ENCODE data around the gene BLTP1. TPM values are rescaled to one million over a fixed set of nuclear protein-coding genes. Genes with fewer than 3 reads are reported as not detected.

Gene BLTP1
- total and polyA plus RNA-seq, 2 experiments from 2014 or later, result 12.9 to 62.5 TPM

DNA sequence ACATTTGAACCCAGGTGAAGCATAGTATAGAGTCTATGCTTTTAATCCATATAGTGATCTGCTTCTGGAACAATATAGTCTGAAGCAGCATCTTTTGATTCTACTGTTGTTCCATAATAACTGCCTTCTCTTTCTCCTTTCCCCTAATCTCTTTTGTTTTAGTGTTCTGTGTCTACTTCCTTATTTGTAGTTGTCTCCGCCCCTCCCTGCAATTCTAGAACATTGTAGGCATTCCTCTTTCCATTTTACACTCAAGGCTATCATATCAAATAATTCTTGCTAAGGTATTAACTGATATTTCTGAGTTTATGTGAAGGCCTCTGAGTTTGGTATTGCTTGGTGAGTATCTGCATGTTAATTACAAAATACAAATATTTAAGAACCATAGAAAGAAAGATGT is 11.6 kb downstream of the BLTP1 start (continued):
- TF ChIP-seq, protein P1, sequence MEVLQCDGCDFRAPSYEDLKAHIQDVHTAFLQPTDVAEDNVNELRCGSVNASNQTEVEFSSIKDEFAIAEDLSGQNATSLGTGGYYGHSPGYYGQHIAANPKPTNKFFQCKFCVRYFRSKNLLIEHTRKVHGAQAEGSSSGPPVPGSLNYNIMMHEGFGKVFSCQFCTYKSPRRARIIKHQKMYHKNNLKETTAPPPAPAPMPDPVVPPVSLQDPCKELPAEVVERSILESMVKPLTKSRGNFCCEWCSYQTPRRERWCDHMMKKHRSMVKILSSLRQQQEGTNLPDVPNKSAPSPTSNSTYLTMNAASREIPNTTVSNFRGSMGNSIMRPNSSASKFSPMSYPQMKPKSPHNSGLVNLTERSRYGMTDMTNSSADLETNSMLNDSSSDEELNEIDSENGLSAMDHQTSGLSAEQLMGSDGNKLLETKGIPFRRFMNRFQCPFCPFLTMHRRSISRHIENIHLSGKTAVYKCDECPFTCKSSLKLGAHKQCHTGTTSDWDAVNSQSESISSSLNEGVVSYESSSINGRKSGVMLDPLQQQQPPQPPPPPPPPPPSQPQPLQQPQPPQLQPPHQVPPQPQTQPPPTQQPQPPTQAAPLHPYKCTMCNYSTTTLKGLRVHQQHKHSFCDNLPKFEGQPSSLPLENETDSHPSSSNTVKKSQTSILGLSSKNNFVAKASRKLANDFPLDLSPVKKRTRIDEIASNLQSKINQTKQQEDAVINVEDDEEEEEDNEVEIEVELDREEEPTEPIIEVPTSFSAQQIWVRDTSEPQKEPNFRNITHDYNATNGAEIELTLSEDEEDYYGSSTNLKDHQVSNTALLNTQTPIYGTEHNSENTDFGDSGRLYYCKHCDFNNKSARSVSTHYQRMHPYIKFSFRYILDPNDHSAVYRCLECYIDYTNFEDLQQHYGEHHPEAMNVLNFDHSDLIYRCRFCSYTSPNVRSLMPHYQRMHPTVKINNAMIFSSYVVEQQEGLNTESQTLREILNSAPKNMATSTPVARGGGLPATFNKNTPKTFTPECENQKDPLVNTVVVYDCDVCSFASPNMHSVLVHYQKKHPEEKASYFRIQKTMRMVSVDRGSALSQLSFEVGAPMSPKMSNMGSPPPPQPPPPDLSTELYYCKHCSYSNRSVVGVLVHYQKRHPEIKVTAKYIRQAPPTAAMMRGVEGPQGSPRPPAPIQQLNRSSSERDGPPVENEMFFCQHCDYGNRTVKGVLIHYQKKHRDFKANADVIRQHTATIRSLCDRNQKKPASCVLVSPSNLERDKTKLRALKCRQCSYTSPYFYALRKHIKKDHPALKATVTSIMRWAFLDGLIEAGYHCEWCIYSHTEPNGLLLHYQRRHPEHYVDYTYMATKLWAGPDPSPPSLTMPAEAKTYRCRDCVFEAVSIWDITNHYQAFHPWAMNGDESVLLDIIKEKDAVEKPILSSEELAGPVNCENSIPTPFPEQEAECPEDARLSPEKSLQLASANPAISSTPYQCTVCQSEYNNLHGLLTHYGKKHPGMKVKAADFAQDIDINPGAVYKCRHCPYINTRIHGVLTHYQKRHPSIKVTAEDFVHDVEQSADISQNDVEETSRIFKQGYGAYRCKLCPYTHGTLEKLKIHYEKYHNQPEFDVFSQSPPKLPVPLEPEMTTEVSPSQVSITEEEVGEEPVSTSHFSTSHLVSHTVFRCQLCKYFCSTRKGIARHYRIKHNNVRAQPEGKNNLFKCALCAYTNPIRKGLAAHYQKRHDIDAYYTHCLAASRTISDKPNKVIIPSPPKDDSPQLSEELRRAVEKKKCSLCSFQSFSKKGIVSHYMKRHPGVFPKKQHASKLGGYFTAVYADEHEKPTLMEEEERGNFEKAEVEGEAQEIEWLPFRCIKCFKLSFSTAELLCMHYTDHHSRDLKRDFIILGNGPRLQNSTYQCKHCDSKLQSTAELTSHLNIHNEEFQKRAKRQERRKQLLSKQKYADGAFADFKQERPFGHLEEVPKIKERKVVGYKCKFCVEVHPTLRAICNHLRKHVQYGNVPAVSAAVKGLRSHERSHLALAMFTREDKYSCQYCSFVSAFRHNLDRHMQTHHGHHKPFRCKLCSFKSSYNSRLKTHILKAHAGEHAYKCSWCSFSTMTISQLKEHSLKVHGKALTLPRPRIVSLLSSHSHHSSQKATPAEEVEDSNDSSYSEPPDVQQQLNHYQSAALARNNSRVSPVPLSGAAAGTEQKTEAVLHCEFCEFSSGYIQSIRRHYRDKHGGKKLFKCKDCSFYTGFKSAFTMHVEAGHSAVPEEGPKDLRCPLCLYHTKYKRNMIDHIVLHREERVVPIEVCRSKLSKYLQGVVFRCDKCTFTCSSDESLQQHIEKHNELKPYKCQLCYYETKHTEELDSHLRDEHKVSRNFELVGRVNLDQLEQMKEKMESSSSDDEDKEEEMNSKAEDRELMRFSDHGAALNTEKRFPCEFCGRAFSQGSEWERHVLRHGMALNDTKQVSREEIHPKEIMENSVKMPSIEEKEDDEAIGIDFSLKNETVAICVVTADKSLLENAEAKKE (CRISPR knock-in tag; IDR thresholded peaks at IDR 0.05), result no peak
- TF ChIP-seq ZNF331 (CRISPR knock-in tag; IDR thresholded peaks at IDR 0.05; ENCODE audit: low read depth), result no peak

DNA sequence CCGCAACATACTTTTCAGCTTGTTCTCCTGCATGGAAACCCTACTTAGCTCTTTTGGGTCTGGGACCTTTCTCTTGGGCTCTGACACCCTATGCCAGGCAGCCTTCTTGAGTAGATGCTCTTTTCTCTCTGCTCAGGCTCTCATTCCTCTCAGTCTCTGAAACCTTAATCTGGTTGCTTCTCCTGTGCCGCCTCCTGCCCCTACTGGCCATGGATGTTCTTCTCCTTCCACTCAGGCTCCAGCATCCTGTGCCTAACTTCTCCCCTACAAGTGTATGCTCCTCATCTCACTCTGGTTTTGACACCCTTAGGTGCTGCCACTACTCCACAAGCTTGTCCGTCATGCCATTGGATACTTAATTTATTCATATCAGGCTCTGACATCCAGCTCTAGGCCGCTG is 15.2 kb downstream of the BLTP1 start:
- Mint-ChIP-seq H3K4me3 (no peak overlapping the region), H3K27me3 (ENCODE audit: insufficient read depth, low read depth, poor library complexity) (no peaks in the 10 kb centered on the region), H3K9me3 (no peaks in the 10 kb centered on the region), H3K4me1 (peaks cover 5% of the 10 kb centered on the region; the same call in 2 of the 3 replicates), H3K36me3 (ENCODE audit: low read depth) (no peaks in the 10 kb centered on the region), H3K27ac (no peak overlapping the region)
- H2AFZ ChIP-seq, result no peak overlapping the region
- no peaks in the 10 kb centered on the region for H3K4me1 ChIP-seq (ENCODE audit: insufficient read depth)
- TF ChIP-seq, protein P2, sequence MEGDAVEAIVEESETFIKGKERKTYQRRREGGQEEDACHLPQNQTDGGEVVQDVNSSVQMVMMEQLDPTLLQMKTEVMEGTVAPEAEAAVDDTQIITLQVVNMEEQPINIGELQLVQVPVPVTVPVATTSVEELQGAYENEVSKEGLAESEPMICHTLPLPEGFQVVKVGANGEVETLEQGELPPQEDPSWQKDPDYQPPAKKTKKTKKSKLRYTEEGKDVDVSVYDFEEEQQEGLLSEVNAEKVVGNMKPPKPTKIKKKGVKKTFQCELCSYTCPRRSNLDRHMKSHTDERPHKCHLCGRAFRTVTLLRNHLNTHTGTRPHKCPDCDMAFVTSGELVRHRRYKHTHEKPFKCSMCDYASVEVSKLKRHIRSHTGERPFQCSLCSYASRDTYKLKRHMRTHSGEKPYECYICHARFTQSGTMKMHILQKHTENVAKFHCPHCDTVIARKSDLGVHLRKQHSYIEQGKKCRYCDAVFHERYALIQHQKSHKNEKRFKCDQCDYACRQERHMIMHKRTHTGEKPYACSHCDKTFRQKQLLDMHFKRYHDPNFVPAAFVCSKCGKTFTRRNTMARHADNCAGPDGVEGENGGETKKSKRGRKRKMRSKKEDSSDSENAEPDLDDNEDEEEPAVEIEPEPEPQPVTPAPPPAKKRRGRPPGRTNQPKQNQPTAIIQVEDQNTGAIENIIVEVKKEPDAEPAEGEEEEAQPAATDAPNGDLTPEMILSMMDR (conservative IDR thresholded peaks at IDR 0.05; ENCODE audit: low read depth in 2 of 2), result peak in 1 of 2 experiments; percentile 19; a peak in 2 of 4 replicates
- no peak for TF ChIP-seq EZH2phosphoT487 (IDR thresholded peaks at IDR 0.05; ENCODE audit: unreplicated experiment)
- TF ChIP-seq CREB1 (CRISPR knock-in tag; IDR thresholded peaks at IDR 0.05; ENCODE audit: low read depth), result no peak
- TF ChIP-seq NANOG (IDR thresholded peaks at IDR 0.05; ENCODE audit: borderline replicate concordance), result no peak
- H3K4me2 ChIP-seq, result no peak overlapping the region
- H3K36me3 ChIP-seq (ENCODE audit: insufficient read depth), result no peaks in the 10 kb centered on the region
- H3F3A ChIP-seq (replicated peaks; ENCODE audit: low read depth), result no peaks in the 10 kb centered on the region
- ATAC-seq (peak; percentile 69), DNase-seq (ENCODE audit: low spot score) (peak; percentile 8)
- H3K9me2 ChIP-seq (ENCODE audit: insufficient read depth), result no peaks in the 10 kb centered on the region
- peaks cover 69% of the 10 kb centered on the region for H3K79me2 ChIP-seq (replicated peaks; ENCODE audit: insufficient read depth)
- H4K20me1 ChIP-seq (replicated peaks; ENCODE audit: insufficient read depth), result 0 out of 2 replicates have a peak, but pooled peaks cover 7% of the 10 kb centered on the region
- no peak overlapping the region for H3K27ac ChIP-seq (ENCODE audit: low read depth)
- H3K27me3 ChIP-seq (ENCODE audit: insufficient read depth), result no peaks in the 10 kb centered on the region
- H3K4me3 ChIP-seq, result no peak overlapping the region
